Measurements from ENCODE around the gene NEAT1. TPM values are rescaled to one million over a fixed set of nuclear protein-coding genes. Genes with fewer than 3 reads are reported as not detected.

The NEAT1 gene
- total and polyA plus RNA-seq, 9 of the 15 experiments (the other 6 are each of a cell fraction or from before 2014, with no cell fraction given) = 20.1 to 389 (median 62.8) TPM

- TF ChIP-seq TSHZ1 (CRISPR knock-in tag; IDR thresholded peaks at IDR 0.05) (peak; percentile 70; the same call in 1 of the 2 replicates), ZNF444 (CRISPR knock-in tag; IDR thresholded peaks at IDR 0.05) (0 out of 2 replicates have a peak, but pooled peaks have one; percentile 17), ZBTB49 (CRISPR knock-in tag; IDR thresholded peaks at IDR 0.05; ENCODE audit: borderline replicate concordance) (no peak), RERE (CRISPR knock-in tag; IDR thresholded peaks at IDR 0.05; ENCODE audit: borderline replicate concordance) (0 out of 2 replicates have a peak, but pooled peaks have one; percentile 72), SFPQ (IDR thresholded peaks at IDR 0.05; ENCODE audit: low read depth, low read length) (no peak), CHD1 (IDR thresholded peaks at IDR 0.05; ENCODE audit: low read length) (no peak), ELF2 (CRISPR knock-in tag; IDR thresholded peaks at IDR 0.05) (no peak), ZNF639 (CRISPR knock-in tag; conservative IDR thresholded peaks at IDR 0.05 in 1 of 2, IDR thresholded peaks at IDR 0.05 in 1 of 2) (0 out of 4 replicates have a peak, but pooled peaks of 1 of the 2 experiments have one; percentile 23)
Observed at GRCh38 chr11:65382033-65382803, 40.4 kb upstream of the NEAT1 start, which contains the start of gene SLC25A45 (continued).

Measured in K562 (cell line).